A172 (cell line): ENCODE results near the gene NANOS3. TPM values are rescaled to one million over a fixed set of nuclear protein-coding genes. Genes with fewer than 3 reads are reported as not detected.
"Not testable (repeated sequence)": the region's sequence is repeated elsewhere in the genome, so short reads cannot be mapped to it uniquely, and the experiment has no call there.

Experiments used
- DNase-seq: peaks from one replicate; pipeline ENCODE4 v3.0.0-alpha.2; 2015; ENCODE audit warnings: low spot score
- total RNA-seq: library from RNA; depleted of rRNA; stranded (reverse); fragments of >200 nt; shearing (Covaris generic); gene quantifications from 2 replicates; pipeline ENCODE4 v1.2.3, GENCODE V29; 2014; rRNA removed

NANOS3 gene
- total RNA-seq, 1 experiment from 2014 or later, result not detected

GRCh38 chr19:13920940-13921747, 44.2 kb downstream of the NANOS3 start:
- peak; percentile 83 for DNase-seq

- not testable (repeated sequence) for DNase-seq
Observed at GRCh38 chr19:13922118-13922517, 45.2 kb downstream of the NANOS3 start.

GRCh38 chr19:13923194-13923987, 46.5 kb downstream of the NANOS3 start:
- DNase-seq, result no peak

- no peak for DNase-seq
Observed at GRCh38 chr19:13926010-13926409, 49.1 kb downstream of the NANOS3 start.

- DNase-seq, result no peak
Observed at GRCh38 chr19:13926715-13927114, 49.8 kb downstream of the NANOS3 start.

GRCh38 chr19:13929340-13929739, 52.4 kb downstream of the NANOS3 start:
- no peak for DNase-seq

GRCh38 chr19:13929956-13930355, 53.0 kb downstream of the NANOS3 start:
- DNase-seq, result no peak

Other genes with a start within 250 kb of the NANOS3 start
- 19.2 and 26.9 TPM in 2 replicates for gene MRI1, start 112.6 kb upstream of the NANOS3 start, total RNA-seq
- 222 and 261 TPM in 2 replicates for gene C19orf53, start 102.7 kb upstream of the NANOS3 start, total RNA-seq
- gene ZSWIM4, start 81.7 kb upstream of the NANOS3 start, total RNA-seq, result 4.5 and 6.8 TPM in 2 replicates
- gene BRME1, start 29.0 kb downstream of the NANOS3 start, total RNA-seq, result 0.48 and 3.0 TPM in 2 replicates
- 29.7 and 30.8 TPM in 2 replicates for gene CC2D1A, start 29.1 kb downstream of the NANOS3 start, total RNA-seq
- gene PODNL1, start 61.3 kb downstream of the NANOS3 start, total RNA-seq, result 1.1 and 2.7 TPM in 2 replicates
- 41.3 and 41.6 TPM in 2 replicates for gene DCAF15, start 75.4 kb downstream of the NANOS3 start, total RNA-seq
- 1.7 and 2.2 TPM in 2 replicates for gene RFX1, start 129.2 kb downstream of the NANOS3 start, total RNA-seq
- gene RLN3, start 151.0 kb downstream of the NANOS3 start, total RNA-seq, result not detected in 2 replicates
- gene IL27RA, start 154.6 kb downstream of the NANOS3 start, total RNA-seq, result 11.9 and 14.0 TPM in 2 replicates
- 3.0 and 6.2 TPM in 2 replicates for gene PALM3, start 184.9 kb downstream of the NANOS3 start, total RNA-seq
- 0.43 and 2.5 TPM in 2 replicates for gene MISP3, start 195.7 kb downstream of the NANOS3 start, total RNA-seq
- gene C19orf67, start 208.6 kb downstream of the NANOS3 start, total RNA-seq, result not detected in 2 replicates
- 25.2 and 36.0 TPM in 2 replicates for gene SAMD1, start 213.6 kb downstream of the NANOS3 start, total RNA-seq
- 43.1 and 72.6 TPM in 2 replicates for gene PRKACA, start 240.6 kb downstream of the NANOS3 start, total RNA-seq